Suprapubic skin (tissue), 4 donors: ENCODE measurements around the gene HOXD12.

Experiments used
- CTCF ChIP-seq, 2 donors: fragments of 200-600 bp in 1 of 2; fragments of 450-650 bp in 1 of 2; sonication (generic) in 1 of 2; IDR thresholded peaks; one replicate each; pipeline ENCODE4 v1.5.1; 2016 to 2019; ENCODE audit warnings: antibody characterized with exemption in 2 of 2, mild to moderate bottlenecking in 1 of 2, moderate library complexity in 1 of 2
- EP300 ChIP-seq: sonication (generic); formaldehyde crosslinking; IDR thresholded peaks from one replicate; pipeline ENCODE4 v1.6.1; 2017; ENCODE audit warnings: antibody characterized with exemption
- POLR2A ChIP-seq, 2 donors: fragments of 450-650 bp; IDR thresholded peaks; one replicate each; pipeline ENCODE4 v1.6.1; 2017; ENCODE audit warnings: antibody characterized with exemption in 2 of 2, mild to moderate bottlenecking in 2 of 2, moderate library complexity in 2 of 2
- POLR2AphosphoS5 ChIP-seq, 3 donors: sonication (generic); formaldehyde crosslinking; IDR thresholded peaks; one replicate each; pipeline ENCODE4 v1.6.1; 2017; ENCODE audit warnings: antibody characterized with exemption in 3 of 3

GRCh38 chr2:176096243-176096985, 3.2 kb upstream of the HOXD12 start:
- TF ChIP-seq POLR2A (IDR thresholded peaks at IDR 0.05) (no peak), CTCF (IDR thresholded peaks at IDR 0.05) (no peak), POLR2AphosphoS5 (IDR thresholded peaks at IDR 0.05) (no peak), EP300 (no peak)
